ENCODE measurements around the gene PPP1R18. TPM values are rescaled to one million over a fixed set of nuclear protein-coding genes. Genes with fewer than 3 reads are reported as not detected.

Gene PPP1R18
- total RNA-seq, 1 donor from 2014 or later, result 37.7 TPM

DNA sequence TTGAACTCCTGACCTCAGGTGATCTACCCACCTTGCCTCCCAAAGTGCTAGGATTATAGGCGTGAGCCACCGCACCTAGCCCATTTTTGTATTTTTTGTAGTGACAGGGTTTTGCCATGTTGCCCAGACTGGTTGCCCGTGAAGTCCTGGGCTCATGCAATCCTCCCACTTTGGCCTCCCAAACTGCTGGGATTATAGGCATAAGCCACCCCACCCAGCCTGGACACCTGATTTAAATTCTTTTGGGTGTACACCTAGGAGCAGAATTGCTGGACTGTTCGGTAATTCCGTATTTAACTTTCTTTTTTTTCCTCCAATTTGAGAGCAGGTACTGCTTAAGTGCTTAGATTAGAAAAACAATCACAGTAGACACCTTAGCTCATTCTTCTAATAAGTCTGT is 10.0 kb upstream of the PPP1R18 start:
- intact Hi-C loops (cut with DNase I), result no loop called here
- no peak for DNase-seq (ENCODE audit: low spot score)

DNA sequence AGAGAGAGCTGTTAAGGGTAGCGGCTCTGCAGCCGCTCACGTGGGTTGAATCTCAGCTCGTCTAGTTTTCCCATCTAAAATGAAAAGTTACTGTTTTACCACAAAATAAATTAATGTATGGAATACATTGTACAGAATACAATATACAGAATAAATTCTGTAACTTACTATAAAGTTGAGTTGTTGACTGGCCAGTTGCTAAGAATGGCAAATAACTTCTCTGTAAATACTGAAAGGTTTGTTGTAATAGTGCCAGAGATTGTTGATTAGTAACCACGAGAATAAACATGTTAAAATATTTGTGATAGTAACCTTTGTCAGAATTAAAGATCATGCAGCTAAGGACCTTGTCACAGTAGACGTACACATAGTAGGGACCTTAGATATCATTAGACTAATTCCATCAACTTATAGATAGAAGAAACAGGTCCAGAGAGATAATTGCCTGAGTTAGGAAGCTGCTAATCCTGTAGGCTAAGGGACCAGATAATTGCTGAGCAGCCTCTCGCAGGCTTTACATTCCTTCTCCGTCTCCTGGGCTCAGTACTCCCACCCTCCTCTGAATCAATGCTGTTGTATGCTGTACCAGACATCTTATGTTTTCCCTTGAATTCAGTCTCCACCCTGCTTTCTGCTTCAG is 4.9 kb upstream of the PPP1R18 start:
- intact Hi-C loops (cut with DNase I), result no loop called here
- no peak for DNase-seq (ENCODE audit: low spot score)

DNA sequence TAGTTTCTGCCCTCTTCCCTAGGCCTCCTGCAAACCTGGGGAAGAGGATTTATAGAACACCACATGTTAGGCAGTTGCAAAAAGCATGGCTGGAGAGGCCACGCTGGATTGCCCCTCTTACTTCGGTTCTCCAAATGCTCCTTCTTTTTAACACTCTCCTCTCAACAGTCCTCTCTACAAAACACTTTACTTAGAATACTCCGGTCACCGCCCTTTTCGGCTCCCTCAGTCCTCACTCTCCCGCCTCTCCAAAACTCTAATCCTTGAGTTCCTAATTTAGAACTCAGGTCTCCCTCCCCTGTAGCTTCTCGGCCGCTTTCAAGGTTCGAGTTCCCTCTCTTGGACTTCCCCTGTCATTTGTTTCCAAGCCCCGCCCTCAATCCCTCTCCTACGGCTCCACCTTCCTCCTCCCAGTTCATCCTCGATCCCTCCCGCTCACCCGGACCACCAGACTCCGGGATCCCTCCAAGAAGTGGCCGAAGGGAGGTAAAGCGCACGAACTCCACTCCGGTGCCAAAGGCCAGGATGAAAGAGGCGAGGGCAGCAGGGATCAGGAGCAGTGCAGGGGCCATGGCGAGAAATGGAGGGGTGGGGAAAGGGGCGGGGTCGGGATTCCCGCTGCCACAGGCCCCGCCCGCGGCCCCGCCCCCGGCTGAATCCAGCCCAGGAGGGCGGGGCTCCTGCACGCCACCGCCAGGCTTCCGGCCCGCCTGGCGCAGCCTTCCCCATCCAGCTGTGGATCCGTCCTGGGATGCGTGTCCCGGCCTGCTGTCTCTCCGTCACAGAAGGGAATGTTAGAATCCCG is 4.2 kb upstream of the PPP1R18 start, which contains the start of gene NRM:
Gene NRM, minus strand, starts transcription at position 582 of the 805 bp plus-strand sequence. Its CDS starts 10 bp downstream, at position 572.
- intact Hi-C loops (cut with DNase I), result no loop called here
- peak; percentile 94 for DNase-seq (ENCODE audit: low spot score)

DNA sequence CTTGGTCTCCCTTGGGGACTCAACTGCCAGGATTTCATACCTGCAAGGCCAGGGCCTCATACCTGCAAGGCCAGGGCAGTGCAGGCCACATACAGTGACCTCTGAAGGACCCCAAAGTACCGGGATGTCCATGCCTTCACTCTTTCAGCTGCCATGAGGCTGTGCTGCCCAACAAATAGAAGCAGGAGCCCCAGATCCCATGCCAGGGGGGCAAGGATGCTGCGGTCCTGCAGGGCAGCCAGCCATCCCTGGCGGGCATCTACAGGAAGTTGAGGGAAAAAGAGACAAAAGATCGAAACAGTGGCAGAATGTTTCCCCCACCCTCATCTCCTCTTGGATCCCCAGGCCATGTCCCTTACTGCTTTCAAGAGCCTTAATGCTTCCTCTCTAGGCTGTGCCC is 3.5 kb upstream of the PPP1R18 start:
- DNase-seq (ENCODE audit: low spot score), result no peak
- intact Hi-C loops (cut with DNase I), result loop anchor here (5.0 kb wide), 1 partner anchor 73 kb away; the partner anchor contains the start of genes MRPS18B and PPP1R10

DNA sequence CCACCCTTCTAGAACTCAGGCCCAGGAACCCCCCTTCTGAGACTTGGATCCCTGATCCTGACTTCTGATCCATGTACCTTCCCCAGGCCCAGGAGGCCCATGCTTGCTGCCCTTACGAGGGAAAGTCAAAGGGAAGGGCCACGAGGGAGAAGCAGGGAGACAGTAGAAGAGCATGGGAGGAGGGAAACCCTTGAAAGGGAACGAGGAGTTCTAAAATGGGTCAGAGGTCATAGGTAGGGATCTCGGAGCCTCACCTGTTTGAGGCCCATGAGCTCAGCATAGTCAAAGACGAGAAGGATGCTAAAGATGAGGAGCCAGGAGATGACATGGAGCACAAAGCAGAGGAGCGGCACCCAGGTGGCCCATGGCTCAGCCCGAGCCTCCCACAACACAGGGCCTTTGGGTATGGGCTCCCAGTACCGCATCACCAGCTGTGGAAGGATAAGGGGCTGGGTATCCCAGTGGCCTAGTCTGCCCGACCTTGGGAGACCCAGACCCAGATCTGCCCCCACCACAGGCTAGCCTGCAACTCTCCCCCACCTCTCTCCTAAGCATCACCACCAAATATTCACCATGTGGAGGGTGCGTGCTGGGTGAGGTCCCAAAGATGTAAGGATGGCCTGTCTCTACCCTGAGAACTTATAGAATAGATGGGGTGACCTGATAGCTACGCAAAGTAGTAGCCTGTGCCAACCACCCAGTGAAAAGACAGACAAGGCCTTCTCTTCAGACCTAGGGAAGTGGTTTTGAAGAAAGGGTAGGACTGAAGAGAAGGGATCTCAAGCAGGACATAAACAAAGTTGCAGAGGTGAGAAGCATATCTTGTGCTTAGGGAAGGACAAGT is 2.8 kb upstream of the PPP1R18 start:
- no peak for DNase-seq (ENCODE audit: low spot score)
- intact Hi-C loops (cut with DNase I), result loop anchor here (5.0 kb wide), 1 partner anchor 72 kb away; the partner anchor contains the start of genes MRPS18B and PPP1R10

DNA sequence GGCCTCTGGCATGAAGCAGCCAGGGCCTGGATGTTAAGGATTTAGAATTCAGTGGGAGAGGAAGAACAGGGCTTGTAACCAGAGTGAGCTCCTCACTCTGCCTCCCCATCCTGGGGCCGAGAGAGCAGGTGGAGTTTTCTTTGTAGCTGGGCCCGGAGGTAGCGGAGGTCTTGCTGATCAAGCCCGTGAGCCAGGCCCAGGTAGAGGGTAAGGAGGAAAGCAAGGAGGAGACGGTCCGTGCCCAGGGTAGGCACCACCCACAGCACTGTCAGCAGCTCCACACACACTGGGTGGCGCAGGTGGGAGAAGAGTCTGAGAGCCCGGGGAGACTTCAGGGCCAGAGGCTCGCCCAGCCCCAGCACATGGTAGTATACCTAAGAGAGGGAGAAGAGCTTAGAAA is 2.1 kb upstream of the PPP1R18 start:
- intact Hi-C loops (cut with DNase I), result loop anchor here (5.0 kb wide), 1 partner anchor 71 kb away; the partner anchor contains the start of genes MRPS18B and PPP1R10
- no peak for DNase-seq (ENCODE audit: low spot score)

DNA sequence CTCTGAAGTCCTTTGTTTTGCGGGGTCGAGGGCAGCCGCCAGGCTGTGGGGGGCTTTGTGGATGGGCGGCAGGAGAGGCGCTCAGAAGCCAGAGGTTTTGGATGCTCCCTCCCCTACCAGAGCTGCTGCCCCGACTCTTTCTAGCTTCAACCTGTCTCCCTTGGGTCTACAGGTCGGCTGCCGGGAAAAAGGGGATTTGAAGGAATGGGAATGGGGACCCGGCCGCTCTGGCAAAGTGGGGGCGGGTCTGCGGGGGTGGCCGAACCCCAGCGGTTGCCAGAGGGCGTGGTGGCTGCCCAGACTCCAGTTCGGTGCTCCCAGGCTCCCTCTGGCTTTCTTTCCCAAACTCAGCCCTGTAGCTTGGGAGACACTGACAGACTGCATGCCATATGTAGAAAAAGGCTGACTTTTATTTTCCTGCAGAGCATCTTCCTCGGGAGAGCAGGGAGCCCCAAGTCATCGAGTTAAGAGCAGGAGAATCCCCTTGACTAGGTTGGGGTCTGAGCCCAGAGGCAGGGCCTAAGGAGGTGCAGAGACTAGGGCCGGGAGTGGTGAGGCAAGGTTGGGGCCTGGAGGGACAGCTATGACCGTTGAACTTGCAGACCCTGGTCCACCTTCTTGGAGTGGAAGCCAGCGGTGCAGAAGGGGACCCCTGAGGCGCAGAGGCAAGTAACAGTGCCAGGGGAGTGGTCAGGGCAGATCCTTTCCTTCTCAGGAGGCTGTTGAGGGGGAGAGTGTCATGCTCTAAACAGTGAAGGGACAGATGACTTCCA is 1.4 kb upstream of the PPP1R18 start:
- intact Hi-C loops (cut with DNase I), result loop anchor here (1.0 to 5.0 kb wide), 4 partner anchors 29 to 71 kb away; partner anchors contain the start of genes FLOT1, MDC1, MRPS18B and PPP1R10
- DNase-seq (ENCODE audit: low spot score), result no peak

DNA sequence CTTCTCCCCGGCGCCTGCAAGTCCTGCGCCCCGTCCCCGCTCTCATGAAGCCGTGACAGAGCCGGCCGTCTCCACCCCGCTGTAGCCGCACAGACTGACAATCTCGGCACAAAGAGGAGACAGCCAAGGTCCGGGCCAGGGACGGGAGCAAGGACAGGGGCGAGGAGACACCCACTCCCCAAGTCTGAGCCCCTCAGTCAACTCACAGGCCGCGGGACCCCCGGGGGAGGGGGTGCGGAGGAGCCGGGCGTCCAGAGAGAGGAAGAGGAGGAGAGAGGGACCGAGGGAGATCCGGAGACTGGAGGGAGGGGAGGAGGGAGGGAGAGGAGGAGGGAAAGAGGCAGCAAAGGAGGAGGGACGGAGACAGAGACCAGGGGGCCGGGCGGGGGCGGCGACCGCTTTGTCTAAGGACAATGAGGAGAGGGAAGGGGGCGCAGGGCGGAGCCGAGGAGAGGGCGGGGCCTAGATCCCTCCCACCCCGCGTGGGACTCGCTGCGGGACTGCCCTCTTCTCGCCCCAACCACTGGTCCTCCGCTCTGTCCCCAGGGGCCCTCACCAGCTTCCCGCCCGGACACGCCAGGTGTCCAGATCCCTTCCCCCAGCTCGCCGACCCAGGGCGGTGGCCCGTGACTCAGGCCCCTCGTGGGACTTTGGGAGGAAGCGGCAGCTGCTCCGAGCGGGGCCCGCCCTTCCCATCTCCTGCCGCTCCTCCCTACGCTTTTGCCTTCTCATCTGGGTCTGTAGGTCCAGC is 638 bp upstream of the PPP1R18 start:
- DNase-seq (ENCODE audit: low spot score), result peak; percentile 99
- intact Hi-C loops (cut with DNase I), result loop anchor here (1.0 to 5.0 kb wide), 4 partner anchors 30 to 70 kb away; partner anchors contain the start of genes FLOT1, MDC1, MRPS18B and PPP1R10

DNA sequence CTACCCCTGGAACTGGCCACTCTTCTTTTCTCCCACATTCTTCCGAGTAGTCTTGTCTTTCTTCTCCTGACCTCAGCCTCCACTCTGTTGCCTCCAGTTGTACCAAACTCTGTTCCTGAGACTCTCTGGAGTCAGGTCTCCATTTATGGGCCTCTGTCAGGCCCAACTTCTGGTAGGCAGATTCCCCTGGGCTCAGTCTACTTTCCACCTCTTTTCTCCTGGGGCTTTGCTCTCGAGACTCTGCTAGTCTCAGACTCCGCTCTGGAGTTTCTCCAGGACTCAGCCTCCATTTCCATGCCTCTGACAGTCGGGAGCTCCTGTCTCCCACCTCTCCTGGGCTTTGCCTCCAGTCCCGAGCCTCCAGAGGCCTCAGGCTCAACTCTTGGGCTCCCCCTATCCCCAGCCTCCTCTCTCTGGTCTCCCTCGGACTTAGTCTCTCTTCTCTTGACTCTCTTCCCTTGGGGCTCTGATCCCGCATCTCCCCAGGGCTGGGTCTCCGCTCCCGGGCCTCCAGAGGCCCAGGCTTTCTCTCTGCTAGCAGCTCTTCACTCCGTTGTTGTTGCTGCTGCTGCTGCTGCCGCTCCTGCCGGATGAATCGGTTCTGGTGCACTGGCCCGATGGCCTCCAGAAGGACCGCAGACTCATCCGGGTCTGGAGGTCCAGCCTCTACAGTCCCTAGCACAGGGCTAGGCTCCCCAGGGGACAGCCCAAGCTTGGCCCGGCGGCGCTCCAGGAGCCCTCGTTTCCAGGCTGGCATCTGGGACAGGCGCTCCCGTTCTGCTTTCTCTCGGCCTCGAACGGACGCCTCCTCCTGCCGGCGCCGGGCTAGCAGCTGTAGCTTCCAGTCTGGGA is 1.1 kb downstream of the PPP1R18 start:
- peak; percentile 78 for DNase-seq (ENCODE audit: low spot score)
- intact Hi-C loops (cut with DNase I), result loop anchor here (2.0 to 5.0 kb wide), 2 partner anchors 57 to 68 kb away; partner anchors contain the start of genes FLOT1, MRPS18B and PPP1R10

DNA sequence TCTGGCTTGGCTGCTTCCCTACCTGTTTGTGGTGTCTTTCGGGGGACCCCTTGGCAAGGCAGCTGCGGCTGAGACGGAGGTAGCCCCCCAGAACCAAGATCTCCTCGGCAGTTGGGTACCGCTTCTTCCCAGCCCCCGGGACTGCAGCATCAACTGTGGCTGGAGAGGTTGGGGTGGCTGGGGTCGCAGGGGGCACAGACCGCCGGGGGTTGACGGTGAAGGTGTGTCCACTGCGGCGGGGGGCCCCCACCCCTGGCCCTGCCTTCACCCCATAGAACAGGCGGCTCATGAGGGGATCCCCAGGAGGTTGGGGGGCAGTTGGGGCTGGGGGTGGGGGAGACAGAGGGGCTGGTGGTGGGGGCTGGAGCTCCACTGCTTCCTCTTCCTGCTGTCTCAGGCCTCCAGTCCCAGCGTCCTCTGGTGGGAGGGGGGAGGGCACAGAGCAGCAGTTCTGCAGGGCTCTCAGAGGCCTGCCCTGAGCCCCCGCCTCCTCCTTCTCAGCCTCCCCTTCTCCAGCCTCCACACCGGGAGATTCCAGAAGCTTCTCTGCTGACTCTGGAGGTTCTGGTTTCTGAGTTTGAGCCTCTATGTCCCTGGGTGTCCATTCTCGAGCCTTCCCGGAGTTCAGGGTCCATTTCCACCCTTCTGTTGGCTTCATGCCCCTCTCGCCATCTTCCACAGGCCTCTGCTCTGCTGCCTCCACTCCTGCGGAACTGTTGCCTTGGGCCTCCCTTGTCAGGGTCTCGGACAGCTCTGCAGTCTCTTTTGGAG is 1.9 kb downstream of the PPP1R18 start:
- DNase-seq (ENCODE audit: low spot score), result peak; percentile 90
- intact Hi-C loops (cut with DNase I), result loop anchor here (5.0 kb wide), 2 partner anchors 67 to 143 kb away; partner anchors contain the start of genes MRPS18B and PPP1R10

DNA sequence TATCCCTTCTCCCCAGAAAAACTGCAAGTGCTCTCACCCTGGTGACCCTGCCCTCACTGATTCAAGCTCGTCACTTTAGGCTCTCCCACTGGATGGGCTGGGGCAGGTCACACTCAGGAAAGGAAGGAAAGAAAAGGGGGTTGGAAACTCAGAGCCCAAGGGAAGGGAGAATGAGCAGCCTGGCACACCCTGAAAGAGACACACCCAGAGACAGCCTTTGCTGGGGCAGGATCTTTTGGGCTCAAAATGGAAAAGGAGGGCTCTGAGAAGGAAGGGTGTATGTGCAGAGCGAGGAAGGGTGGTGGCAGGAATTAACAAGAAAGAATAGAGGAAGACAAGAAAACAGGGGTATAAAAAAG is 2.5 kb downstream of the PPP1R18 start:
- intact Hi-C loops (cut with DNase I), result loop anchor here (5.0 kb wide), 1 partner anchor 143 kb away; no protein-coding TSS in a partner anchor
- no peak for DNase-seq (ENCODE audit: low spot score)

DNA sequence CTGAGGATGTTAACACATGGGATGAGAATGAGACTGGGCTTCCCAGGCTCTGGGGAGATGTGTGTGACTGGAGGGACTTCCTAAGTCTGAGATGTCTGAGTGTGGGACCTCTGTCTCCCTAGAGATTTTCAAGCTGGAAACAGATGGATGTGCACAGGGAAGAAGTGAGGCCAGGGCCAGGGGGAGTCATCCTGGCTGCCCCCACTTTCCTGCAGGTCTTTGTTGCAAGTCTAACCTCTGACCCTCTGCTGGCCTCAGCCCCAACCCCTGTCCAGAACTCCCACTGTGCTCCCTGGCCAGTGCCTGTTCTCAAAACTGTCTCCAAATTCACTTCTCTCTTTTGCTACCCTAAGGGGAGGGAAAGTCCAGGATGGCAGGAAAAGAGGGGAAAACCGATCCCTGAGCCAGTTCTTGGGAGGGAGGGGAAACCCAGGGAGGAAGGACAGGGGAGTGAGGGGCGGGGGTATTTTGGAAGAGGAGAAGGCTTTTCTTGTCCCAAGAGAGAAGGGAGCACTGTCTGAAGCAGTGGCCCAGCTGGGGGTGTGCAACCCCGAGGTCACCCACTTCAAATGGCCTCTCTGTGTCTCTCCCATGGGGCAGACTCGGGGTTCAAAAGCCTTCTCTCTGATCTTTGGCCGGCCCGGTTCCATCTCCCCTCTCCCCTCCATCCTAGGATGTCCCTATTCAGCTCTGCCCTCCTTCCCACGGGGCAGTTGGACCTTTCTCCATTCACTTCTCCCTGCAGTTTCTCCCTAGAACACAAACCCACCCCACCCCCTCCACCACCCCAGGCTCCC is 3.1 kb downstream of the PPP1R18 start:
- intact Hi-C loops (cut with DNase I), result loop anchor here (5.0 kb wide), 1 partner anchor 144 kb away; no protein-coding TSS in a partner anchor
- DNase-seq (ENCODE audit: low spot score), result no peak

DNA sequence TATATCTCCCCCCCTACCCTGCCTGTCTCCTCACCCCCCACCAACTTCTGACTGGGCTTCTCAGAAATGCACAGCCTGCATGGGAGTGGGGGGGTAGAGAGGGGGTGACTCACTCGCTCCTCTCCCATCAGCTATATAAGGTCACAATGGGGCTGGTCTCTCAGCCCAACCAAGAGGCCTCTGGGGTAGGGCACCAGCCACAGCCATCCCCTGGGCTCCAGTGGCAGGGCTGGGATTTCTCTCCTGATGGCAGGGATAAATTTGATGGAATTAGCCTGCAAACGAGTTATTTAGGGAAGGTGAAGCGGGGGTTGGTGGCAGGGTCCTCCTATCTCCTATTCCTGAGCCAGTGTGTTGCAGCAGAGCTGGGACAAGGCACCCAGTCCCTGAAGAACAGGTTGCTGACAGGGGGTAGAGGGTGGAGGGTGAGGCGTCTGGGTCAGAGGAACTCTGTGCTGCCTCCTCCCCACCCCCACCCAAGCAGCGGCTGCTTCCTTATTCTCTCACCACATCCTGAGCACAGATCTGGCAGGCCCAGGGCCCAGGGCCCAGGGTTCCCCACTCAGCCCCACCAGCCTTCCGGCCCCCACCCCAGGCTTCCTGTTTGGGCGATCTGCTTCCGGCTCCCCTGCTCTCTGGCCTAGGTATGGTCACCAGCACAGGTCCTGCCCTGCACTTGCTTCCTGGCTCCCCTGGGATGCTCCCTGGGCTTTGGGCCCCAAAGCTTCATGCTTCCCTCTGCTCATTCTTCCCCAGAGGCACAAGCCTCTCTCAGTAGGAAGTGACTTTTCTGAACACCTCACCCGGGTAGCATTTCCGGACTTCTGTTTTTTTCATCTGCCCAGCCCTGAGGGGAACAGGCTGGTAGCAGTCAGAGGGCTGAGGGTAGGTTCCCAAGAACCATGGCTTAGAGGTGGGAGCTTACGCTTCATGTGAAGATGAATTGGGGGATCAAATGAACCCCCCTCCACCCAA is 4.0 kb downstream of the PPP1R18 start:
- intact Hi-C loops (cut with DNase I), result loop anchor here (1.0 to 5.0 kb wide), 2 partner anchors 35 to 145 kb away; partner anchors contain the start of gene MDC1
- DNase-seq (ENCODE audit: low spot score), result peak; percentile 96

DNA sequence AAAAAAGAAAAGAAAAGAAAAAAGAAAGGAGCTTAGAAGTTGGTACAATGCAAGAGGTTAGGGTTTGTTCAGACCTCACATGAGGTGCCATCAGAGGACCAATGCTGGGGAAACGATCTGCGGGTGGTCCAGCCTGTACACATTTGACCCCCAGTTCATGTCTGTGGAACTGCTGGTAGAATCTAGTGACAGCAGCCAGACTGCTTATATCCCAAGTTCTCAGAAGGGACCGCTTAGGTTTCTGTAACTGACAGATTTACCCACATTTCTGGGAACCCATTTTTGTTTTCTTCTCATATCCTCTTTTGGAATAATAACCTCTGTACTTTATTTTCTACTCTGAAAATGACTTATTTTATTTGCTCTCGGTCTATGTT is 4.7 kb downstream of the PPP1R18 start:
- intact Hi-C loops (cut with DNase I), result loop anchor here (1.0 to 5.0 kb wide), 2 partner anchors 36 to 146 kb away; partner anchors contain the start of gene MDC1
- DNase-seq (ENCODE audit: low spot score), result no peak

Data from cardiac septum (tissue), 1 donor.